Omental fat pad (tissue), 4 donors: ENCODE measurements around the gene NDST4. TPM values are rescaled to one million over a fixed set of nuclear protein-coding genes. Genes with fewer than 3 reads are reported as not detected.

Experiments
- ATAC-seq: fragments of 150-250 bp; one replicate; pipeline ENCODE4 v1.9.1; 2016; ENCODE audit warnings: mild to moderate bottlenecking, moderate library complexity; ENCODE audit not compliant: low FRiP score
- DNase-seq: peaks from one replicate; pipeline ENCODE4 v3.0.0-alpha.2; 2019; ENCODE audit warnings: low spot score
- small RNA-seq: library from RNA; depleted of rRNA; stranded (forward); fragments of <200 nt; gene quantifications from one replicate; pipeline ENCODE3, GENCODE V24; 2016
- total RNA-seq, 4 donors: library from RNA; depleted of rRNA; stranded (reverse); fragments of >200 nt; gene quantifications; one replicate each; pipeline ENCODE4 v1.1.0, GENCODE V29; 2016
- TF ChIP-seq, protein P1 (sequence below), 3 donors: fragments of 450-650 bp; IDR thresholded peaks; one replicate each; pipeline ENCODE4 v1.5.1; 2016 to 2017; ENCODE audit warnings: antibody characterized with exemption in 3 of 3, mild to moderate bottlenecking in 3 of 3, moderate library complexity in 2 of 3

Gene NDST4
- total RNA-seq, 4 donors from 2014 or later, result not detected

- no peak for ATAC-seq
- TF ChIP-seq, protein P1, sequence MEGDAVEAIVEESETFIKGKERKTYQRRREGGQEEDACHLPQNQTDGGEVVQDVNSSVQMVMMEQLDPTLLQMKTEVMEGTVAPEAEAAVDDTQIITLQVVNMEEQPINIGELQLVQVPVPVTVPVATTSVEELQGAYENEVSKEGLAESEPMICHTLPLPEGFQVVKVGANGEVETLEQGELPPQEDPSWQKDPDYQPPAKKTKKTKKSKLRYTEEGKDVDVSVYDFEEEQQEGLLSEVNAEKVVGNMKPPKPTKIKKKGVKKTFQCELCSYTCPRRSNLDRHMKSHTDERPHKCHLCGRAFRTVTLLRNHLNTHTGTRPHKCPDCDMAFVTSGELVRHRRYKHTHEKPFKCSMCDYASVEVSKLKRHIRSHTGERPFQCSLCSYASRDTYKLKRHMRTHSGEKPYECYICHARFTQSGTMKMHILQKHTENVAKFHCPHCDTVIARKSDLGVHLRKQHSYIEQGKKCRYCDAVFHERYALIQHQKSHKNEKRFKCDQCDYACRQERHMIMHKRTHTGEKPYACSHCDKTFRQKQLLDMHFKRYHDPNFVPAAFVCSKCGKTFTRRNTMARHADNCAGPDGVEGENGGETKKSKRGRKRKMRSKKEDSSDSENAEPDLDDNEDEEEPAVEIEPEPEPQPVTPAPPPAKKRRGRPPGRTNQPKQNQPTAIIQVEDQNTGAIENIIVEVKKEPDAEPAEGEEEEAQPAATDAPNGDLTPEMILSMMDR (IDR thresholded peaks at IDR 0.05), result no peak
- no peak for DNase-seq
Measured at GRCh38 chr4:114783215-114783595, 330.2 kb downstream of the NDST4 start.

DNA sequence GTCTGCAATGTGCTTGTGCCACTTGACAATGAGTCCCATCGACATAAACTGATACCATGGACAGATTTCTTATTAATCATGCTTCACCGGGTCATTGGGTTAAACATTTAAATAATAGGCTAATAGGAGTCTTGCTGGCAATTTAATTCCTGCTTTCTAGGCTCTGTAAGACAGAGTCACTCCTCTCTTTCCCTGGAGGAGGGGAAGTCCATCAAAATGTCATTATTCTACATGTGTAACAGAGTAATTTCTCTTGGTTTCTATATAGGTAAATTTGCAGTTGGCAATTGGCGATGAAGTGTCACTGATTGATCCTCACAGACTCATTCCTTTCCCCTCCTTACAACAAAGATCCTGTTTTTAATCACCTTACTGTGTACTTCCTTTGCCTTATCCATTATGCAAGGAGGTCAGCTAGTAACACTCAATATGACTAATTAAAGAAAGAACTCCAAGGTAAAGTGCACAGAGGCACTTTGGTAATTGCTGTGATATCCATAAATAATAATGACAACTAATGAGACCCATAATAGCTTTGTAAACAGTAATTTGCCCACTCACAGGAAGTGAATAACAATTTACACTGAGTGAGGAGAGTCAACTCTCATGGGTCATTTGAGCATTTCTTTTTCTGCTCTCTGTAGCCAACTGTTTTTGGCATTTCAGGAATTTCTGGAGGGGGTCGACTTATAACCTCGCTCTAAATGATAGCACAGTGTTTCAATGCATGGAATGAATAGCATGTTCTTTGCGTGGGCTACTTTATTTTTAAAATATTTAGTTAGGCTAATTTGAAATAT is 330.8 kb downstream of the NDST4 start:
- TF ChIP-seq, protein P1 (IDR thresholded peaks at IDR 0.05), result no peak
- ATAC-seq (no peak), DNase-seq (no peak)

GRCh38 chr4:114780205-114780604 is 333.2 kb downstream of the NDST4 start:
- ATAC-seq, result no peak
- DNase-seq, result no peak
- TF ChIP-seq, protein P1 (IDR thresholded peaks at IDR 0.05), result no peak

Small RNA genes within 50 kb of the gene (small RNA-seq; reads per million reads assigned to genes)
- not detected for gene RN7SL808P
